ENCODE results near the gene MRTFA. TPM values are rescaled to one million over a fixed set of nuclear protein-coding genes. Genes with fewer than 3 reads are reported as not detected.

Gene MRTFA
- total RNA-seq, 2 experiments from 2014 or later: 47.7 to 66.9 TPM

DNA sequence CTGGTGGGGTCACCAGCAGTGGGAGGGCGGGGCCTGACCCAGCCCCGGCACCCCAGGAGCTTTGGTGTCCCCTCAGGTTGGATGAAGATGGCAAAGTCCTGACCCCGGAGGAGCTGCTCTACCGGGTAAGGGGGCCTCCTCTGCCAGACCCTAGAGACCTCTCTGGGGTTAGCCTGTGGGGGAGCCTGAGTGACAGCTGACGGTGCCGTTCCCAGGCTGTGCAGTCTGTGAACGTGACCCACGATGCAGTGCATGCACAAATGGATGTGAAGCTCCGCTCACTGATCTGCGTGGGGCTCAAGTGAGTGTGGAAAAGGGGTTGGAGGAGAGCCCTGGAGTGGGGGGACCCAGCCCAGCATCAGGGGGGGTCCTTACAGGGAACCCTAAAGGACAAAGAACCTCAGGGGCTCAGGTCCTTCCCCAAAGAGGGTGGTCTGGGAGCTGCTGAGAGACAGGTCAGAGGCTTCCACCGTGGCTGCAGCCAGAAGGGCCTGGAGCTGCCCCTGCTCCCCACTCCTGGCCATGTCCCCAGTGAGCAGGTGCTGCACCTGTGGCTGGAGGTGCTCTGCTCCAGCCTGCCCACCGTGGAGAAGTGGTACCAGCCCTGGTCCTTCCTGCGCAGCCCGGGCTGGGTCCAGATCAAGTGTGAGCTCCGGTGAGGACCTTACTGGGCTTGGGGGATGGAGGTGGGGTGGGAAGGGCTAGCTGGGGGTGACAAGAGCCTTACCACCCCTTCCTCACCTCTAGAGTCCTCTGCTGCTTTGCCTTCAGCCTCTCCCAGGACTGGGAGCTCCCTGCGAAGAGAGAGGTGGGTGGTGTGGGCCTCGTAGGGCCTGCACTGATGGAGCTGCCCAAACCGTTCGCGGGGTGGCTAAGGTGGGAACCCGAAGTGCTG, 227.6 kb downstream of the MRTFA start:
- H3K4me1 ChIP-seq (ENCODE audit: insufficient read depth, low read length, poor library complexity, severe bottlenecking): peaks cover 39% of the 10 kb centered on the region
- POLR2A ChIA-PET: no interaction called here
- CTCF ChIA-PET (ENCODE audit: unreplicated experiment): no interaction called here

DNA sequence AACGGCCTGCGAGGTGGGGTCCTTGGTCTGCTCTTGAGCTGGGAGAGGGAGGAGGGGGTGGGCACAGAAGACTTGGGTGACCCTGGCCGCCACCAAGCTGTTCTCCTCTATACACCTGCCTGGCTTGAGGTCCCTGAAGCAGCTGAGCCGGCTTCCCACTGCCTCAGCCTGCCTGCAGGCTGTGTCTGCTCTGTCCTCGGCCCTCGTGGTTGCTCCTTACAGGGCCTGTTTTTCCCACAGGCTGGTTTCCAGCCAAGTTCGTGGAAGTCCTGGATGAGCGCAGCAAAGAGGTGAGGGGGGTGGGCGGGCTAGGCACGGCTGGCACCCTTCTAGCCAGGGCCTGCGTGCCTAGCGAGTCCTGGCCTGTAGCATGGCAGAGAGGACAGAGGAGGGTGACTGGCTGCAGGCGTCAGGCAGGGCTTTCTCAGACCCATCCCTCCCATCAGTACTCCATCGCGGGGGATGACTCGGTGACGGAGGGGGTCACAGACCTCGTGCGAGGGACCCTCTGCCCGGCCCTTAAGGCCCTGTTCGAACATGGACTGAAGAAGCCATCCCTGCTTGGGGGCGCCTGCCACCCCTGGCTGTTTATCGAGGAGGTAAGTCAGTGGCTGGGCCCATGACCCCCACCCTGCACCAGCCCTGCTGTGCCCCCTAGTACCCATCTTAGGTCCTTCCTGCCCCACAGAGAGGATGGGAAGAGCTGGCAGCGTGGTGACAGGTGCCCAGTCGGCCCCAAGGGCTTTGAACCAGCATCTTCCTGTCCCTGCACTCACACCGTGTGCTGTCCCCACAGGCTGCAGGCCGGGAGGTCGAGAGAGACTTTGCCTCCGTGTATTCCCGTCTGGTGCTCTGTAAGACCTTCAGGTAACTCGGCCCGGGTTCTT, 228.4 kb downstream of the MRTFA start:
- DNase-seq (ENCODE audit: low spot score): no peak
- Histone ChIP-seq H3K9me3 (ENCODE audit: low read length) (no peaks in the 10 kb centered on the region), H3K79me2 (ENCODE audit: insufficient read depth, low read depth, low read length) (no peaks in the 10 kb centered on the region), H3K4me1 (ENCODE audit: insufficient read depth, low read length, poor library complexity, severe bottlenecking) (peaks cover 30% of the 10 kb centered on the region), H3K4me3 (ENCODE audit: low read depth, low read length, poor library complexity, severe bottlenecking) (no peak overlapping the region), H3K4me2 (ENCODE audit: low read length) (no peak overlapping the region), H3K9me2 (ENCODE audit: insufficient read depth, low read length) (no peaks in the 10 kb centered on the region), H3K27ac (ENCODE audit: low read depth, low read length, poor library complexity, severe bottlenecking) (no peak overlapping the region), H2AFZ (ENCODE audit: low read length) (no peak overlapping the region), H3K36me3 (ENCODE audit: insufficient read depth, low read length) (peaks cover 95% of the 10 kb centered on the region), H4K20me1 (ENCODE audit: insufficient read depth, low read length) (no peaks in the 10 kb centered on the region)
- no TSS peak for BruUV-seq (replicated peaks)
- CTCF ChIA-PET (ENCODE audit: unreplicated experiment): interaction anchor here (0.6 to 1.0 kb wide), 2 partner anchors 9 to 85 kb away, joined by 5 to 8 read pairs; no protein-coding TSS in a partner anchor
- intact Hi-C loops (cut with micrococcal nuclease; ENCODE audit: unreplicated experiment): no loop called here
- POLR2A ChIA-PET: no interaction called here
- TF ChIP-seq, protein P1, sequence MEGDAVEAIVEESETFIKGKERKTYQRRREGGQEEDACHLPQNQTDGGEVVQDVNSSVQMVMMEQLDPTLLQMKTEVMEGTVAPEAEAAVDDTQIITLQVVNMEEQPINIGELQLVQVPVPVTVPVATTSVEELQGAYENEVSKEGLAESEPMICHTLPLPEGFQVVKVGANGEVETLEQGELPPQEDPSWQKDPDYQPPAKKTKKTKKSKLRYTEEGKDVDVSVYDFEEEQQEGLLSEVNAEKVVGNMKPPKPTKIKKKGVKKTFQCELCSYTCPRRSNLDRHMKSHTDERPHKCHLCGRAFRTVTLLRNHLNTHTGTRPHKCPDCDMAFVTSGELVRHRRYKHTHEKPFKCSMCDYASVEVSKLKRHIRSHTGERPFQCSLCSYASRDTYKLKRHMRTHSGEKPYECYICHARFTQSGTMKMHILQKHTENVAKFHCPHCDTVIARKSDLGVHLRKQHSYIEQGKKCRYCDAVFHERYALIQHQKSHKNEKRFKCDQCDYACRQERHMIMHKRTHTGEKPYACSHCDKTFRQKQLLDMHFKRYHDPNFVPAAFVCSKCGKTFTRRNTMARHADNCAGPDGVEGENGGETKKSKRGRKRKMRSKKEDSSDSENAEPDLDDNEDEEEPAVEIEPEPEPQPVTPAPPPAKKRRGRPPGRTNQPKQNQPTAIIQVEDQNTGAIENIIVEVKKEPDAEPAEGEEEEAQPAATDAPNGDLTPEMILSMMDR (conservative IDR thresholded peaks at IDR 0.05; ENCODE audit: low read length): no peak
- TF ChIP-seq EZH2phosphoT487 (IDR thresholded peaks at IDR 0.05; ENCODE audit: borderline replicate concordance, low read depth, low read length): no peak

More for the DNA sequence above, 227.6 kb downstream of the MRTFA start:
- intact Hi-C loops (cut with micrococcal nuclease; ENCODE audit: unreplicated experiment): no loop called here
- H3K79me2 ChIP-seq (ENCODE audit: insufficient read depth, low read depth, low read length): no peaks in the 10 kb centered on the region
- H3K27ac ChIP-seq (ENCODE audit: low read depth, low read length, poor library complexity, severe bottlenecking): no peak overlapping the region
- H4K20me1 ChIP-seq (ENCODE audit: insufficient read depth, low read length): no peaks in the 10 kb centered on the region
- peaks cover 94% of the 10 kb centered on the region for H3K36me3 ChIP-seq (ENCODE audit: insufficient read depth, low read length)
- H3K4me3 ChIP-seq (ENCODE audit: low read depth, low read length, poor library complexity, severe bottlenecking): no peak overlapping the region
- no peak for DNase-seq (ENCODE audit: low spot score)
- no peaks in the 10 kb centered on the region for H3K9me3 ChIP-seq (ENCODE audit: low read length)
- no peak overlapping the region for H2AFZ ChIP-seq (ENCODE audit: low read length)
- TF ChIP-seq EZH2phosphoT487 (IDR thresholded peaks at IDR 0.05; ENCODE audit: borderline replicate concordance, low read depth, low read length): no peak
- TF ChIP-seq, protein P1 (conservative IDR thresholded peaks at IDR 0.05; ENCODE audit: low read length): no peak
- no peaks in the 10 kb centered on the region for H3K9me2 ChIP-seq (ENCODE audit: insufficient read depth, low read length)
- no peak overlapping the region for H3K4me2 ChIP-seq (ENCODE audit: low read length)
- no TSS peak for BruUV-seq (replicated peaks)
